Measurements from ENCODE around the gene CCDC66. TPM values are rescaled to one million over a fixed set of nuclear protein-coding genes. Genes with fewer than 3 reads are reported as not detected.

The CCDC66 gene
- total and polyA plus RNA-seq, 9 of the 15 experiments (the other 6 are each of a cell fraction or from before 2014, with no cell fraction given), result 21.5 to 46.5 (median 29.6) TPM

- Histone ChIP-seq H3K27me3 (ENCODE audit: control insufficient read depth in 2 of 2, insufficient read depth in 2 of 2, low read length in 2 of 2) (no peaks in the 10 kb centered on the region), H3K27ac (ENCODE audit: extremely low read depth, low read depth, low read length) (no peak overlapping the region), H3K4me2 (ENCODE audit: insufficient read depth, low read length) (no peak overlapping the region), H2AFZ (ENCODE audit: low read depth, low read length) (no peak overlapping the region), H3K4me1 (replicated peaks in 1 of 2; ENCODE audit: control insufficient read depth in 2 of 2, insufficient read depth in 2 of 2, low read length in 2 of 2) (no peaks in the 10 kb centered on the region), H3K9me1 (ENCODE audit: control insufficient read depth, insufficient read depth, low read length) (no peaks in the 10 kb centered on the region), H3K79me2 (ENCODE audit: control insufficient read depth, insufficient read depth, low read length) (no peaks in the 10 kb centered on the region), H4K20me1 (replicated peaks; ENCODE audit: control insufficient read depth, insufficient read depth, low read length) (no peaks in the 10 kb centered on the region), H3K9me3 (replicated peaks; ENCODE audit: control insufficient read depth, insufficient read depth, low read depth, low read length) (no peaks in the 10 kb centered on the region), H3K36me3 (ENCODE audit: control insufficient read depth, insufficient read depth, low read length) (peaks cover 68% of the 10 kb centered on the region; the same call in 2 of the 3 replicates), H3K4me3 (no peak overlapping the region), H3K9ac (ENCODE audit: insufficient read depth in 1 of 2, low read depth in 2 of 2, low read length in 2 of 2) (no peak overlapping the region)
- in situ Hi-C loops (cut with MboI), result no loop called here
- no peak for FAIRE-seq
- CTCF ChIA-PET (ENCODE audit: low intra/inter-chr PET ratio), result no interaction called here
- BruUV-seq (replicated peaks), result no TSS peak
- no peak for TF ChIP-seq CREB3L1 (IDR thresholded peaks at IDR 0.05; ENCODE audit: borderline replicate concordance, low read depth)
- no peak for TF ChIP-seq RBM17 (IDR thresholded peaks at IDR 0.05; ENCODE audit: borderline replicate concordance, low read depth, low read length)
- no peak for ATAC-seq
- DNase-seq (ENCODE audit: extremely low read depth in 1 of 4, low spot score in 3 of 4), result no peak
- POLR2A ChIA-PET, result interaction anchor here (0.6 to 1.6 kb wide), 3 partner anchors 11 to 277 kb away, joined by 3 to 4 read pairs (median 3); no protein-coding TSS in a partner anchor
- intact Hi-C loops (cut with micrococcal nuclease), result no loop called here
These were observed 72.5 kb downstream of the CCDC66 start for GRCh38 chr3:56629451-56629850.

GRCh38 chr3:56630966-56631365 lies 74.0 kb downstream of the CCDC66 start:
- Histone ChIP-seq H3K4me3 (no peak overlapping the region), H3K27ac (ENCODE audit: extremely low read depth, low read depth, low read length) (no peak overlapping the region), H3K9me3 (replicated peaks; ENCODE audit: control insufficient read depth, insufficient read depth, low read depth, low read length) (no peaks in the 10 kb centered on the region), H2AFZ (ENCODE audit: low read depth, low read length) (no peak overlapping the region), H3K79me2 (ENCODE audit: control insufficient read depth, insufficient read depth, low read length) (no peaks in the 10 kb centered on the region), H3K9me1 (ENCODE audit: control insufficient read depth, insufficient read depth, low read length) (no peaks in the 10 kb centered on the region), H3K36me3 (ENCODE audit: control insufficient read depth, insufficient read depth, low read length) (peaks cover 61% of the 10 kb centered on the region; the same call in 2 of the 3 replicates), H3K9ac (ENCODE audit: insufficient read depth in 1 of 2, low read depth in 2 of 2, low read length in 2 of 2) (no peak overlapping the region), H3K4me1 (replicated peaks in 1 of 2; ENCODE audit: control insufficient read depth in 2 of 2, insufficient read depth in 2 of 2, low read length in 2 of 2) (no peaks in the 10 kb centered on the region), H4K20me1 (replicated peaks; ENCODE audit: control insufficient read depth, insufficient read depth, low read length) (no peaks in the 10 kb centered on the region), H3K27me3 (ENCODE audit: control insufficient read depth in 2 of 2, insufficient read depth in 2 of 2, low read length in 2 of 2) (no peaks in the 10 kb centered on the region), H3K4me2 (ENCODE audit: insufficient read depth, low read length) (no peak overlapping the region)
- no peak for TF ChIP-seq ZNF740 (CRISPR knock-in tag; IDR thresholded peaks at IDR 0.05)
- TF ChIP-seq ZNF740 (tag; IDR thresholded peaks at IDR 0.05), result 0 out of 4 replicates have a peak, but pooled peaks of 1 of the 2 experiments have one; percentile 31
- TF ChIP-seq OTX1 (CRISPR knock-in tag; IDR thresholded peaks at IDR 0.05), result no peak
- WGBS (ENCODE audit: insufficient coverage, low coverage, missing lambda C conversion rate), result no CpG with 5 or more reads among the region's 1 CpG
- FAIRE-seq, result no peak
- BruUV-seq (replicated peaks), result no TSS peak
- intact Hi-C loops (cut with micrococcal nuclease), result no loop called here
- CTCF ChIA-PET (ENCODE audit: low intra/inter-chr PET ratio), result no interaction called here
- no peak for ATAC-seq
- in situ Hi-C loops (cut with MboI), result no loop called here
- POLR2A ChIA-PET, result no interaction called here
- DNase-seq (ENCODE audit: extremely low read depth in 1 of 4, low spot score in 3 of 4), result no peak

Measured in K562 (cell line).